ENCODE measurements around the gene PLG. TPM values are rescaled to one million over a fixed set of nuclear protein-coding genes. Genes with fewer than 3 reads are reported as not detected.
"Not testable (repeated sequence)": the region's sequence is repeated elsewhere in the genome, so short reads cannot be mapped to it uniquely, and the experiment has no call there.

PLG gene
- total RNA-seq, 1 donor from 2014 or later: not detected

- intact Hi-C loops (cut with DNase I): no loop called here
- Histone ChIP-seq H3K27me3 (no peaks in the 10 kb centered on the region), H3K4me1 (no peaks in the 10 kb centered on the region), H3K4me3 (no peak overlapping the region), H3K9me3 (no peaks in the 10 kb centered on the region), H3K27ac (no peak overlapping the region), H3K36me3 (no peaks in the 10 kb centered on the region)
- DNase-seq (ENCODE audit: extremely low spot score in 2 of 2): no peak
- no peak for TF ChIP-seq POLR2AphosphoS5 (IDR thresholded peaks at IDR 0.05; ENCODE audit: insufficient read depth in 1 of 2, low read depth in 1 of 2)
- no peak for TF ChIP-seq POLR2A (IDR thresholded peaks at IDR 0.05)
- TF ChIP-seq CTCF (IDR thresholded peaks at IDR 0.05): no peak
Observed at GRCh38 chr6:160692369-160692959, 9.6 kb upstream of the PLG start.

- DNase-seq (ENCODE audit: extremely low spot score in 2 of 2); H3K27me3 ChIP-seq; H3K4me1 ChIP-seq; H3K27ac ChIP-seq; H3K36me3 ChIP-seq; intact Hi-C loops (cut with DNase I); H3K9me3 ChIP-seq; H3K4me3 ChIP-seq: not testable (repeated sequence)
Observed at GRCh38 chr6:160695025-160695424, 7.0 kb upstream of the PLG start.

GRCh38 chr6:160695622-160696021, 6.4 kb upstream of the PLG start:
- H3K4me1 ChIP-seq; H3K4me3 ChIP-seq; H3K27me3 ChIP-seq; intact Hi-C loops (cut with DNase I); H3K27ac ChIP-seq; H3K36me3 ChIP-seq; H3K9me3 ChIP-seq; DNase-seq (ENCODE audit: extremely low spot score in 2 of 2): not testable (repeated sequence)

GRCh38 chr6:160696884-160697283, 5.2 kb upstream of the PLG start:
- DNase-seq (ENCODE audit: extremely low spot score in 2 of 2); H3K4me1 ChIP-seq; H3K9me3 ChIP-seq; H3K4me3 ChIP-seq; H3K27me3 ChIP-seq; intact Hi-C loops (cut with DNase I); H3K36me3 ChIP-seq; H3K27ac ChIP-seq: not testable (repeated sequence)

GRCh38 chr6:160697826-160698225, 4.2 kb upstream of the PLG start:
- Histone ChIP-seq H3K27me3 (no peaks in the 10 kb centered on the region), H3K4me3 (no peak overlapping the region), H3K9me3 (no peaks in the 10 kb centered on the region), H3K27ac (no peak overlapping the region), H3K36me3 (no peaks in the 10 kb centered on the region), H3K4me1 (no peaks in the 10 kb centered on the region)
- no peak for DNase-seq (ENCODE audit: extremely low spot score in 2 of 2)
- TF ChIP-seq POLR2A (IDR thresholded peaks at IDR 0.05) (no peak), POLR2AphosphoS5 (IDR thresholded peaks at IDR 0.05; ENCODE audit: insufficient read depth in 1 of 2, low read depth in 1 of 2) (no peak), CTCF (IDR thresholded peaks at IDR 0.05) (no peak)
- intact Hi-C loops (cut with DNase I): no loop called here

GRCh38 chr6:160704688-160705087, 2.6 kb downstream of the PLG start:
- H3K4me1 ChIP-seq; intact Hi-C loops (cut with DNase I); H3K27me3 ChIP-seq; H3K9me3 ChIP-seq; H3K27ac ChIP-seq; H3K36me3 ChIP-seq; H3K4me3 ChIP-seq; DNase-seq (ENCODE audit: extremely low spot score in 2 of 2): not testable (repeated sequence)

- H3K9me3 ChIP-seq; H3K27ac ChIP-seq; H3K36me3 ChIP-seq; DNase-seq (ENCODE audit: extremely low spot score in 2 of 2); H3K4me1 ChIP-seq; intact Hi-C loops (cut with DNase I); H3K27me3 ChIP-seq; H3K4me3 ChIP-seq: not testable (repeated sequence)
Observed at GRCh38 chr6:160708993-160709392, 6.9 kb downstream of the PLG start.

GRCh38 chr6:160714731-160715316, 12.8 kb downstream of the PLG start:
- Histone ChIP-seq H3K27me3 (no peaks in the 10 kb centered on the region), H3K9me3 (no peaks in the 10 kb centered on the region), H3K27ac (no peak overlapping the region), H3K4me1 (no peaks in the 10 kb centered on the region), H3K36me3 (no peaks in the 10 kb centered on the region), H3K4me3 (no peak overlapping the region)
- TF ChIP-seq POLR2A (IDR thresholded peaks at IDR 0.05) (no peak), POLR2AphosphoS5 (IDR thresholded peaks at IDR 0.05; ENCODE audit: insufficient read depth in 1 of 2, low read depth in 1 of 2) (no peak), CTCF (IDR thresholded peaks at IDR 0.05) (no peak)
- intact Hi-C loops (cut with DNase I): no loop called here
- DNase-seq (ENCODE audit: extremely low spot score in 2 of 2): no peak
